IMR-90 (cell line): ENCODE data around the gene TRABD. TPM values are rescaled to one million over a fixed set of nuclear protein-coding genes. Genes with fewer than 3 reads are reported as not detected.

Source experiments
- ATAC-seq: fragments of 200-7000 bp; cut with Tn5 transposase; 2 replicates; pipeline ENCODE4 v1.9.1; 2020; ENCODE audit warnings: low read depth, mild to moderate bottlenecking, moderate library complexity
- BruUV-seq: library from RNA; stranded (reverse); fragments of 400-500 nt; replicated peaks from 2 replicates; lab custom pipeline; 2021; lab: Mats Ljungman, UMichigan
- CTCF ChIA-PET: fragments of 300-600 bp; formaldehyde crosslinking; extraction: SDS; loops from one replicate; lab custom pipeline; 2021; ENCODE audit warnings: antibody characterized with exemption; lab: Yijun Ruan, JAX
- POLR2A ChIA-PET: fragments of 300-600 bp; sonication (Branson Sonifier 250); formaldehyde crosslinking; loops from one replicate; lab custom pipeline; 2022; ENCODE audit warnings: antibody characterized with exemption; ENCODE audit not compliant: unreplicated experiment; lab: Charles Lee
- DNase-seq: peaks from one replicate; pipeline ENCODE4 v3.0.0; 2013
- H2AFZ ChIP-seq: replicated peaks from 2 replicates; pipeline ENCODE3; 2013; ENCODE audit warnings: low read length, mild to moderate bottlenecking; ENCODE audit not compliant: poor library complexity
- H2AK5ac ChIP-seq: 2 replicates; pipeline ENCODE4 v1.6.1; 2013; ENCODE audit warnings: low read depth, low read length, inconsistent platforms
- H2AK9ac ChIP-seq: replicated peaks from 2 replicates; pipeline ENCODE3; 2013; ENCODE audit warnings: mild to moderate bottlenecking, low read depth, low read length, moderate library complexity; ENCODE audit not compliant: poor library complexity
- H2BK120ac ChIP-seq: 2 replicates; pipeline ENCODE4 v1.6.1; 2013; ENCODE audit warnings: low read depth, low read length, inconsistent platforms
- H2BK15ac ChIP-seq: 3 replicates; pipeline ENCODE4 v1.6.1; 2013; ENCODE audit warnings: low read depth, low read length, inconsistent platforms
- H2BK20ac ChIP-seq: 2 replicates; pipeline ENCODE4 v1.6.1; 2013; ENCODE audit warnings: low read depth, mild to moderate bottlenecking, inconsistent platforms, low read length, moderate library complexity
- H2BK5ac ChIP-seq: 2 replicates; pipeline ENCODE4 v1.6.1; 2013; ENCODE audit warnings: mild to moderate bottlenecking, low read depth, low read length, inconsistent platforms; ENCODE audit not compliant: poor library complexity, severe bottlenecking
- H3K14ac ChIP-seq: replicated peaks from 2 replicates; pipeline ENCODE4 v1.6.1; 2013; ENCODE audit warnings: low read depth, low read length, inconsistent platforms
- H3K18ac ChIP-seq: 2 replicates; pipeline ENCODE4 v1.6.1; 2013; ENCODE audit warnings: low read depth, low read length, control low read depth
- H3K23ac ChIP-seq: 2 replicates; pipeline ENCODE4 v1.6.1; 2013; ENCODE audit warnings: low read depth, low read length, inconsistent platforms
- H3K27ac ChIP-seq: 2 replicates; pipeline ENCODE4 v1.5.1; 2013; ENCODE audit warnings: mild to moderate bottlenecking, control low read depth, low read length; ENCODE audit not compliant: insufficient read depth
- H3K27me3 ChIP-seq: 2 replicates; pipeline ENCODE4 v1.6.1; 2013; ENCODE audit warnings: low read length; ENCODE audit not compliant: control insufficient read depth, insufficient read depth
- H3K36me3 ChIP-seq: 2 replicates; pipeline ENCODE4 v1.6.1; 2013; ENCODE audit warnings: low read length, mixed read lengths; ENCODE audit not compliant: control insufficient read depth, insufficient read depth
- H3K4ac ChIP-seq: 2 replicates; pipeline ENCODE4 v1.6.1; 2013; ENCODE audit warnings: low read depth, low read length, inconsistent platforms
- H3K4me1 ChIP-seq: 2 replicates; pipeline ENCODE4 v1.6.1; 2013; ENCODE audit warnings: low read length, mixed read lengths; ENCODE audit not compliant: control insufficient read depth, insufficient read depth
- H3K4me2 ChIP-seq: 2 replicates; pipeline ENCODE4 v1.6.1; 2013; ENCODE audit warnings: low read depth, mild to moderate bottlenecking, control low read depth, low read length, moderate library complexity
- H3K4me3 ChIP-seq: 2 replicates; pipeline ENCODE4 v1.5.1; 2013; ENCODE audit warnings: low read depth, mild to moderate bottlenecking, control low read depth, low read length, moderate library complexity; ENCODE audit not compliant: insufficient read depth
- H3K56ac ChIP-seq: 2 replicates; pipeline ENCODE4 v1.6.1; 2013; ENCODE audit warnings: low read length, inconsistent platforms; ENCODE audit not compliant: insufficient read depth; ENCODE audit errors: extremely low read depth
- H3K79me1 ChIP-seq, 2 experiments: 2 replicates each; pipeline ENCODE4 v1.6.1; 2013; ENCODE audit warnings: low read length in 2 of 2, inconsistent platforms in 1 of 2, low read depth in 1 of 2
- H3K9ac ChIP-seq: 2 replicates; pipeline ENCODE4 v1.6.1; 2013; ENCODE audit warnings: low read depth, low read length, control low read depth
- H3K9me1 ChIP-seq: 2 replicates; pipeline ENCODE4 v1.6.1; 2013; ENCODE audit warnings: low read length, inconsistent platforms; ENCODE audit not compliant: insufficient read depth
- H3K9me3 ChIP-seq: 2 replicates; pipeline ENCODE4 v1.6.1; 2013; ENCODE audit warnings: low read length; ENCODE audit not compliant: control insufficient read depth, insufficient read depth
- H4K20me1 ChIP-seq: 2 replicates; pipeline ENCODE4 v1.6.1; 2013; ENCODE audit warnings: low read length, inconsistent platforms; ENCODE audit not compliant: insufficient read depth
- H4K5ac ChIP-seq: 2 replicates; pipeline ENCODE4 v1.6.1; 2013; ENCODE audit warnings: mild to moderate bottlenecking, low read depth, low read length, control low read depth
- H4K8ac ChIP-seq, 2 experiments: 2 replicates each; pipeline ENCODE4 v1.6.1; 2013; ENCODE audit warnings: low read depth in 2 of 2, low read length in 2 of 2, control low read depth in 1 of 2, inconsistent platforms in 1 of 2
- H4K91ac ChIP-seq: 2 replicates; pipeline ENCODE4 v1.6.1; 2013; ENCODE audit warnings: low read depth, low read length, inconsistent platforms; ENCODE audit not compliant: insufficient read depth
- BHLHE40 ChIP-seq: fragments of 150-350 bp; IDR thresholded peaks from 2 replicates; pipeline ENCODE4 v1.6.1; 2016; ENCODE audit warnings: mild to moderate bottlenecking, low read depth, low read length
- CEBPB ChIP-seq: IDR thresholded peaks from 2 replicates; pipeline ENCODE4 v1.6.1; 2012; ENCODE audit warnings: low read depth, low read length, improper control_type of control experiment
- CHD1 ChIP-seq: IDR thresholded peaks from 2 replicates; pipeline ENCODE4 v1.6.1; 2012; ENCODE audit warnings: low read depth, low read length, improper control_type of control experiment
- CTCF ChIP-seq: conservative IDR thresholded peaks from 2 replicates; pipeline ENCODE4 v1.5.1; 2012; ENCODE audit warnings: mild to moderate bottlenecking, low read depth, low read length, improper control_type of control experiment
- FOS ChIP-seq: fragments of 150-350 bp; IDR thresholded peaks from 2 replicates; pipeline ENCODE4 v1.6.1; 2016; ENCODE audit warnings: low read depth, low read length
- MAFK ChIP-seq: IDR thresholded peaks from 2 replicates; pipeline ENCODE4 v1.6.1; 2012; ENCODE audit warnings: low read depth, low read length, improper control_type of control experiment
- MAZ ChIP-seq: IDR thresholded peaks from 2 replicates; pipeline ENCODE4 v1.6.1; 2012; ENCODE audit warnings: low read depth, mild to moderate bottlenecking, low read length, improper control_type of control experiment, moderate library complexity, borderline replicate concordance
- MXI1 ChIP-seq: IDR thresholded peaks from 2 replicates; pipeline ENCODE4 v1.6.1; 2012; ENCODE audit warnings: low read depth, mild to moderate bottlenecking, low read length, moderate library complexity, borderline replicate concordance
- NFE2L2 ChIP-seq: fragments of 150-350 bp; IDR thresholded peaks from 2 replicates; pipeline ENCODE4 v1.6.1; 2016; ENCODE audit warnings: low read depth, mild to moderate bottlenecking, low read length
- POLR2A ChIP-seq: IDR thresholded peaks from 2 replicates; pipeline ENCODE4 v1.6.1; 2012; ENCODE audit warnings: mild to moderate bottlenecking, low read depth, low read length
- RAD21 ChIP-seq: IDR thresholded peaks from 2 replicates; pipeline ENCODE4 v1.6.1; 2012; ENCODE audit warnings: low read length, improper control_type of control experiment
- RCOR1 ChIP-seq: IDR thresholded peaks from 2 replicates; pipeline ENCODE4 v1.6.1; 2012; ENCODE audit warnings: mild to moderate bottlenecking, low read length, improper control_type of control experiment; ENCODE audit not compliant: insufficient replicate concordance
- SMC3 ChIP-seq: fragments of 150-350 bp; IDR thresholded peaks from 2 replicates; pipeline ENCODE4 v1.6.1; 2016; ENCODE audit warnings: low read depth, mild to moderate bottlenecking, antibody characterized with exemption, low read length, moderate library complexity
- WGBS, 2 experiments: methylation state at CpG; one replicate each; pipeline versions ENCODE4 v1.1.5 to v1.1.7; 2013; ENCODE audit warnings: missing lambda C conversion rate in 2 of 2; ENCODE audit not compliant: insufficient read length in 1 of 2; ENCODE audit errors: extremely low coverage in 2 of 2; 5-methylcytosine and 5-hydroxymethylcytosine counted together
- dilution Hi-C: fragments of 300-500 bp; cut with HindIII; formaldehyde crosslinking; loops from one replicate; pipeline ENCODE4 v1.14.3; 2018; ENCODE audit warnings: low sequenced_read_pairs; ENCODE audit not compliant: unreplicated experiment
- in situ Hi-C: fragments of 300-500 bp; cut with MboI; formaldehyde crosslinking; loops from 3 replicates; pipeline ENCODE4 v1.14.3; 2019; ENCODE audit warnings: low sequenced_read_pairs, inconsistent platforms, mixed read lengths
- intact Hi-C: fragments of 100-400 bp; cut with micrococcal nuclease; formaldehyde crosslinking; loops from 2 replicates; pipeline ENCODE4 v1.10.0; 2022
- polyA plus RNA-seq, 3 experiments: library from polyadenylated mRNA; depleted of rRNA; stranded (reverse); fragments of >200 nt; gene quantifications; 2 replicates each; pipeline ENCODE4 v1.2.3, GENCODE V29; 2012; ENCODE audit warnings: low replicate concordance in 1 of 3
- total RNA-seq: library from RNA; depleted of rRNA; stranded (reverse); fragments of >200 nt; gene quantifications from 2 replicates; pipeline ENCODE4 v1.2.3, GENCODE V29; 2012
- TF ChIP-seq, protein P1 (sequence below): fragments of 150-350 bp; IDR thresholded peaks from 2 replicates; pipeline ENCODE4 v1.6.1; 2016; ENCODE audit warnings: low read depth, mild to moderate bottlenecking, low read length, moderate library complexity, borderline replicate concordance
- TF ChIP-seq, protein P2 (sequence below): fragments of 150-350 bp; IDR thresholded peaks from 2 replicates; pipeline ENCODE4 v1.6.1; 2017; ENCODE audit warnings: mild to moderate bottlenecking, antibody characterized with exemption, low read length, low read depth

The TRABD gene
- total and polyA plus RNA-seq, 2 of the 4 experiments (the other 2 are of a cell fraction) = 13.4 to 42.7 TPM

DNA sequence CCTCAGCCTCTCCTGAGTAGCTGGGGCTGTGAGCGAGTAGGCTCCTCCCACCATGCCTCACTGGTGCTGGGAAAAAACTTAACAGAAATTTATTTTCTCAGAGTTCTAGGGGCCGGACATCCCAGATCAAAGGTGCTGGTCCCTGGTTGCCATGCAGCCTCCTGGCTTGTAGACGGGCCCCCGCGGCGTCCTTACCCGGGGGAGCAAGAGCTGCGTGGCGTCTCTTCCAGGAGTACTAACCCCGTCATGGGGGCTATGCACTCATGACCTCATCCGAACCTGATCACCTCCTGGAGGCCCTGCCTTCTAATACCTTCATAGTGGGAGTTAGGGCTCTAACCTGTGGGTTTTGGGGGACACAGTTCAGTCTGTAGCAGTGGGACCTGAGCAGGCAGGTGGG is 2.6 kb downstream of the TRABD start:
- 100% methylated on average over 4 of the region's 11 CpGs; no CpG with 5 or more reads in 1 of the 2 experiments for WGBS, 2 experiments

More for the DNA sequence above, 2.6 kb downstream of the TRABD start:
- POLR2A ChIA-PET = no interaction called here
- Histone ChIP-seq H2BK20ac (no peak overlapping the region), H2BK120ac (no peak overlapping the region), H3K27ac (no peak overlapping the region), H3K23ac (no peak overlapping the region), H3K9me1 (peaks cover 7% of the 10 kb centered on the region), H2AK5ac (no peak overlapping the region), H3K4ac (no peak overlapping the region), H2AK9ac (no peak overlapping the region), H3K18ac (no peak overlapping the region), H2BK15ac (no peak overlapping the region), H3K9me3 (no peaks in the 10 kb centered on the region), H2BK5ac (no peak overlapping the region), H3K79me1 (peaks cover 14 to 63% of the 10 kb centered on the region in 2 experiments), H3K56ac (no peak overlapping the region), H3K4me1 (peaks cover 25% of the 10 kb centered on the region), H3K36me3 (peaks cover 8% of the 10 kb centered on the region; the same call in 1 of the 2 replicates), H4K5ac (no peak overlapping the region), H2AFZ (no peak overlapping the region), H3K9ac (no peak overlapping the region), H3K4me3 (no peak overlapping the region), H4K8ac (no peak overlapping the region), H3K4me2 (no peak overlapping the region), H3K27me3 (no peaks in the 10 kb centered on the region), H4K91ac (no peak overlapping the region), H3K14ac (no peak overlapping the region), H4K20me1 (peaks cover 30% of the 10 kb centered on the region)
- CTCF ChIA-PET = no interaction called here
- intact Hi-C loops (no loop called here), dilution Hi-C loops (no loop called here), in situ Hi-C loops (no loop called here)
- ATAC-seq = no peak
- no peak for DNase-seq
- BruUV-seq = no TSS peak
- TF ChIP-seq SMC3 (no peak), CTCF (no peak), BHLHE40 (no peak), MXI1 (no peak), MAZ (no peak), CEBPB (no peak), FOS (no peak), RAD21 (no peak), CHD1 (no peak), NFE2L2 (no peak), POLR2A (no peak), MAFK (no peak), RCOR1 (no peak)
- TF ChIP-seq, protein P1, sequence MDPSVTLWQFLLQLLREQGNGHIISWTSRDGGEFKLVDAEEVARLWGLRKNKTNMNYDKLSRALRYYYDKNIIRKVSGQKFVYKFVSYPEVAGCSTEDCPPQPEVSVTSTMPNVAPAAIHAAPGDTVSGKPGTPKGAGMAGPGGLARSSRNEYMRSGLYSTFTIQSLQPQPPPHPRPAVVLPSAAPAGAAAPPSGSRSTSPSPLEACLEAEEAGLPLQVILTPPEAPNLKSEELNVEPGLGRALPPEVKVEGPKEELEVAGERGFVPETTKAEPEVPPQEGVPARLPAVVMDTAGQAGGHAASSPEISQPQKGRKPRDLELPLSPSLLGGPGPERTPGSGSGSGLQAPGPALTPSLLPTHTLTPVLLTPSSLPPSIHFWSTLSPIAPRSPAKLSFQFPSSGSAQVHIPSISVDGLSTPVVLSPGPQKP = no peak
- TF ChIP-seq, protein P2, sequence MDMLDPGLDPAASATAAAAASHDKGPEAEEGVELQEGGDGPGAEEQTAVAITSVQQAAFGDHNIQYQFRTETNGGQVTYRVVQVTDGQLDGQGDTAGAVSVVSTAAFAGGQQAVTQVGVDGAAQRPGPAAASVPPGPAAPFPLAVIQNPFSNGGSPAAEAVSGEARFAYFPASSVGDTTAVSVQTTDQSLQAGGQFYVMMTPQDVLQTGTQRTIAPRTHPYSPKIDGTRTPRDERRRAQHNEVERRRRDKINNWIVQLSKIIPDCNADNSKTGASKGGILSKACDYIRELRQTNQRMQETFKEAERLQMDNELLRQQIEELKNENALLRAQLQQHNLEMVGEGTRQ = no peak
